H9 (cell line): ENCODE measurements around the gene ARFIP1. TPM values are rescaled to one million over a fixed set of nuclear protein-coding genes. Genes with fewer than 3 reads are reported as not detected.

ENCODE experiments used
- DNase-seq: peaks from one replicate; pipeline ENCODE4 v3.0.0-alpha.2; 2017
- H2AFZ ChIP-seq: one replicate; pipeline ENCODE4 v1.6.1; 2013; ENCODE audit warnings: mild to moderate bottlenecking, low read length, control low read depth, moderate library complexity
- H2AK5ac ChIP-seq: 2 replicates; pipeline ENCODE4 v1.6.1; 2013; ENCODE audit warnings: low read length, control low read depth, mixed read lengths; ENCODE audit not compliant: insufficient read length
- H2BK120ac ChIP-seq: one replicate; pipeline ENCODE4 v1.6.1; 2013; ENCODE audit warnings: low read depth, mild to moderate bottlenecking, low read length, control low read depth, inconsistent platforms; ENCODE audit not compliant: poor library complexity, severe bottlenecking
- H2BK12ac ChIP-seq: 2 replicates; pipeline ENCODE4 v1.6.1; 2013; ENCODE audit warnings: low read length, control low read depth, mixed read lengths, low read depth; ENCODE audit not compliant: insufficient read length
- H2BK15ac ChIP-seq: 2 replicates; pipeline ENCODE4 v1.6.1; 2013; ENCODE audit warnings: low read depth, low read length, control low read depth
- H2BK20ac ChIP-seq: one replicate; pipeline ENCODE4 v1.6.1; 2013; ENCODE audit warnings: low read depth, mild to moderate bottlenecking, low read length, control low read depth, inconsistent platforms; ENCODE audit not compliant: poor library complexity, severe bottlenecking
- H2BK5ac ChIP-seq: 2 replicates; pipeline ENCODE4 v1.6.1; 2013; ENCODE audit warnings: low read length, control low read depth, mixed read lengths; ENCODE audit not compliant: insufficient read length
- H3K14ac ChIP-seq: 2 replicates; pipeline ENCODE4 v1.6.1; 2013; ENCODE audit warnings: low read length, control low read depth; ENCODE audit not compliant: insufficient read depth
- H3K18ac ChIP-seq: 2 replicates; pipeline ENCODE4 v1.6.1; 2013; ENCODE audit warnings: low read depth, mild to moderate bottlenecking, mixed read lengths, low read length, control low read depth; ENCODE audit not compliant: insufficient read length
- H3K23ac ChIP-seq: 2 replicates; pipeline ENCODE4 v1.6.1; 2013; ENCODE audit warnings: low read length, control low read depth, mixed read lengths, low read depth; ENCODE audit not compliant: insufficient read length
- H3K23me2 ChIP-seq: 2 replicates; pipeline ENCODE4 v1.6.1; 2013; ENCODE audit warnings: low read depth, mild to moderate bottlenecking, mixed read lengths, low read length, control low read depth; ENCODE audit not compliant: insufficient read length, poor library complexity, severe bottlenecking
- H3K27ac ChIP-seq: 2 replicates; pipeline ENCODE4 v1.5.1; 2013; ENCODE audit warnings: low read length, control low read depth, mixed read lengths, low read depth; ENCODE audit not compliant: insufficient read length
- H3K27me3 ChIP-seq: 2 replicates; pipeline ENCODE4 v1.6.1; 2013; ENCODE audit warnings: low read length, control low read depth, inconsistent platforms; ENCODE audit not compliant: insufficient read depth
- H3K4ac ChIP-seq: 2 replicates; pipeline ENCODE4 v1.6.1; 2013; ENCODE audit warnings: low read depth, mild to moderate bottlenecking, control low read depth, inconsistent platforms, low read length, moderate library complexity
- H3K4me1 ChIP-seq: 2 replicates; pipeline ENCODE4 v1.6.1; 2013; ENCODE audit warnings: low read length, control low read depth, inconsistent platforms; ENCODE audit not compliant: insufficient read depth
- H3K4me2 ChIP-seq: 2 replicates; pipeline ENCODE4 v1.6.1; 2013; ENCODE audit warnings: low read length, control low read depth, mixed read lengths; ENCODE audit not compliant: insufficient read length, insufficient read depth
- H3K56ac ChIP-seq: 2 replicates; pipeline ENCODE4 v1.6.1; 2013; ENCODE audit warnings: low read depth, mild to moderate bottlenecking, mixed read lengths, low read length, control low read depth; ENCODE audit not compliant: insufficient read length
- H3K79me1 ChIP-seq: 2 replicates; pipeline ENCODE4 v1.6.1; 2013; ENCODE audit warnings: low read depth, mild to moderate bottlenecking, moderate library complexity, low read length, control low read depth, inconsistent platforms; ENCODE audit not compliant: insufficient read depth, poor library complexity, severe bottlenecking
- H3K79me2 ChIP-seq: 2 replicates; pipeline ENCODE4 v1.6.1; 2013; ENCODE audit warnings: low read length, control low read depth, inconsistent platforms; ENCODE audit not compliant: insufficient read depth
- H3K9ac ChIP-seq: 2 replicates; pipeline ENCODE4 v1.6.1; 2013; ENCODE audit warnings: low read length, control low read depth, mixed read lengths; ENCODE audit not compliant: insufficient read length; ENCODE audit errors: extremely low read depth
- H3K9me3 ChIP-seq: one replicate; pipeline ENCODE4 v1.6.1; 2013; ENCODE audit warnings: low read depth, low read length, inconsistent platforms; ENCODE audit not compliant: control insufficient read depth
- H3T11ph ChIP-seq: one replicate; pipeline ENCODE4 v1.6.1; 2013; ENCODE audit warnings: mild to moderate bottlenecking, low read length, control low read depth, inconsistent platforms
- H4K20me1 ChIP-seq: one replicate; pipeline ENCODE4 v1.6.1; 2013; ENCODE audit not compliant: control insufficient read depth, insufficient read length, insufficient read depth
- H4K5ac ChIP-seq: 2 replicates; pipeline ENCODE4 v1.6.1; 2013; ENCODE audit warnings: low read depth, mild to moderate bottlenecking, mixed read lengths, low read length, control low read depth; ENCODE audit not compliant: insufficient read length
- H4K8ac ChIP-seq: replicated peaks from 2 replicates; pipeline ENCODE4 v1.6.1; 2013; ENCODE audit warnings: low read length, control low read depth, mixed read lengths, low read depth; ENCODE audit not compliant: insufficient read length
- H4K91ac ChIP-seq: 2 replicates; pipeline ENCODE4 v1.6.1; 2013; ENCODE audit warnings: low read depth, mild to moderate bottlenecking, moderate library complexity, mixed read lengths, low read length, control low read depth; ENCODE audit not compliant: insufficient read length
- H3K27ac Mint-ChIP-seq, 3 experiments: 2 replicates in 2 of 3; 3 replicates in 1 of 3; pipeline ENCODE4 v1.8.0; 2020 to 2021; ENCODE audit warnings: mixed read lengths in 3 of 3, mild to moderate bottlenecking in 1 of 3, moderate library complexity in 1 of 3
- H3K27me3 Mint-ChIP-seq: 2 replicates; pipeline ENCODE4 v1.8.0; 2021; ENCODE audit warnings: low read depth, mild to moderate bottlenecking, moderate library complexity, mixed read lengths
- H3K36me3 Mint-ChIP-seq, 3 experiments: 2 replicates in 2 of 3; 3 replicates in 1 of 3; pipeline ENCODE4 v1.8.0; 2020 to 2021; ENCODE audit warnings: low read depth in 3 of 3, mixed read lengths in 3 of 3; ENCODE audit not compliant: insufficient read depth in 1 of 3
- H3K4me1 Mint-ChIP-seq, 2 experiments: 2 replicates each; pipeline ENCODE4 v1.8.0; 2020; ENCODE audit warnings: mixed read lengths in 2 of 2
- H3K4me3 Mint-ChIP-seq, 2 experiments: 2 replicates in 1 of 2; 3 replicates in 1 of 2; pipeline ENCODE4 v1.8.0; 2020 to 2021; ENCODE audit warnings: mild to moderate bottlenecking in 2 of 2, mixed read lengths in 2 of 2, moderate library complexity in 1 of 2
- H3K9me3 Mint-ChIP-seq, 2 experiments: 2 replicates in 1 of 2; 3 replicates in 1 of 2; pipeline ENCODE4 v1.8.0; 2020; ENCODE audit warnings: mild to moderate bottlenecking in 2 of 2, mixed read lengths in 2 of 2, moderate library complexity in 1 of 2
- CTCF ChIP-seq: fragments of 200-600 bp; sonication (generic); conservative IDR thresholded peaks from 3 replicates; pipeline ENCODE4 v1.8.0; 2021; ENCODE audit warnings: antibody characterized with exemption, mild to moderate bottlenecking
- WGBS: extraction: QIAGEN DNeasy Blood & Tissue Kit; methylation state at CpG from one replicate; pipeline ENCODE4 v1.1.7; 2013; ENCODE audit warnings: missing lambda C conversion rate, low lambda C conversion rate, mixed read lengths; ENCODE audit not compliant: insufficient read length; ENCODE audit errors: extremely low coverage; 5-methylcytosine and 5-hydroxymethylcytosine counted together
- total RNA-seq: library from RNA; stranded (reverse); gene quantifications from 2 replicates; pipeline ENCODE4 v1.2.1, GENCODE V29; 2021

ARFIP1 gene
- total RNA-seq, 1 experiment from 2014 or later = 30.8 TPM

GRCh38 chr4:152803541-152803940 is 23.8 kb downstream of the ARFIP1 start:
- H3K4me3 Mint-ChIP-seq = no peak overlapping the region

More at GRCh38 chr4:152803541-152803940, 23.8 kb downstream of the ARFIP1 start:
- no peak overlapping the region for H4K91ac ChIP-seq
- H3K56ac ChIP-seq = no peak overlapping the region
- H3K14ac ChIP-seq = no peak overlapping the region
- H3K23ac ChIP-seq = no peak overlapping the region
- no peak overlapping the region for H2AFZ ChIP-seq
- H4K5ac ChIP-seq = no peak overlapping the region
- H3K18ac ChIP-seq = no peak overlapping the region
- H2BK15ac ChIP-seq = no peak overlapping the region
- H2BK20ac ChIP-seq = no peak overlapping the region
- Mint-ChIP-seq H3K9me3 (peaks cover 8 to 9% of the 10 kb centered on the region in 2 experiments), H3K27ac (no peak overlapping the region), H3K4me1 (peaks cover 12 to 14% of the 10 kb centered on the region in 2 experiments), H3K36me3 (peaks cover 5 to 18% (median 10%) of the 10 kb centered on the region in 3 experiments; a peak in 6 of 7 replicates), H3K27me3 (no peaks in the 10 kb centered on the region)
- no peak overlapping the region for H2BK5ac ChIP-seq
- no peak overlapping the region for H4K8ac ChIP-seq
- H3T11ph ChIP-seq = no peak overlapping the region
- no peak overlapping the region for H3K27ac ChIP-seq
- H2AK5ac ChIP-seq = no peak overlapping the region
- no peaks in the 10 kb centered on the region for H3K27me3 ChIP-seq
- no peak overlapping the region for H2BK120ac ChIP-seq
- H3K23me2 ChIP-seq = no peaks in the 10 kb centered on the region
- H3K79me1 ChIP-seq = peaks cover 3% of the 10 kb centered on the region
- no peak overlapping the region for H3K4ac ChIP-seq
- no peak overlapping the region for H3K9ac ChIP-seq
- no peak overlapping the region for H3K4me2 ChIP-seq
- no peaks in the 10 kb centered on the region for H3K9me3 ChIP-seq
- DNase-seq = no peak
- no peaks in the 10 kb centered on the region for H3K4me1 ChIP-seq
- WGBS = no CpG with 5 or more reads among the region's 1 CpG
- no peaks in the 10 kb centered on the region for H3K79me2 ChIP-seq
- no peak for TF ChIP-seq CTCF
- no peak overlapping the region for H2BK12ac ChIP-seq
- H4K20me1 ChIP-seq = no peaks in the 10 kb centered on the region
